B cell (primary cell): ENCODE measurements around the gene PDZD4. TPM values are rescaled to one million over a fixed set of nuclear protein-coding genes. Genes with fewer than 3 reads are reported as not detected.

ENCODE experiments used
- ATAC-seq: fragments of 200-7000 bp; cut with Tn5 transposase; one replicate; pipeline ENCODE4 v1.10.0; 2021; ENCODE audit warnings: low read depth, mild to moderate bottlenecking, moderate number of reproducible peaks, moderate library complexity
- CTCF ChIA-PET: fragments of 350-600 bp; sonication (Branson Sonifier 250); formaldehyde crosslinking; loops from one replicate; lab custom pipeline; 2021; ENCODE audit warnings: antibody characterized with exemption, inconsistent platforms; lab: Charles Lee
- POLR2A ChIA-PET: fragments of 350-600 bp; sonication (Branson Sonifier 250); formaldehyde crosslinking; loops from one replicate; lab custom pipeline; 2021; ENCODE audit warnings: antibody characterized with exemption; lab: Charles Lee
- DNase-seq: peaks from one replicate; pipeline ENCODE4 v3.0.0; 2013
- H2AFZ ChIP-seq: 2 replicates; pipeline ENCODE4 v1.6.1; 2012; ENCODE audit warnings: mild to moderate bottlenecking, low read depth, low read length; ENCODE audit not compliant: insufficient read depth, poor library complexity, severe bottlenecking
- H3K27ac ChIP-seq, 2 donors: 1 replicate in 1 of 2; 2 replicates in 1 of 2; pipeline ENCODE4 v1.5.1; 2012 to 2013; ENCODE audit warnings: low read length in 2 of 2, mild to moderate bottlenecking in 2 of 2, moderate library complexity in 1 of 2
- H3K27me3 ChIP-seq, 4 experiments: fragments of 200-600 bp in 1 of 4; sonication (generic) in 1 of 4; replicated peaks in 1 of 4; 1 replicate in 2 of 4; 2 replicates in 2 of 4; pipeline versions ENCODE4 v1.6.1 to v1.7.0; 2013 to 2016; ENCODE audit warnings: low read length in 3 of 4, mild to moderate bottlenecking in 2 of 4, mixed read lengths in 1 of 4, moderate library complexity in 1 of 4; ENCODE audit not compliant: insufficient read depth in 4 of 4, control insufficient read depth in 3 of 4; ENCODE audit errors: control extremely low read depth in 1 of 4
- H3K36me3 ChIP-seq, 2 experiments: replicated peaks in 1 of 2; 1 replicate in 1 of 2; 2 replicates in 1 of 2; pipeline versions ENCODE4 v1.6.1 to v1.7.1; 2013; ENCODE audit warnings: low read length in 1 of 2; ENCODE audit not compliant: insufficient read depth in 2 of 2, control insufficient read depth in 1 of 2; ENCODE audit errors: control extremely low read depth in 1 of 2, extremely low read depth in 1 of 2
- H3K4me1 ChIP-seq, 2 donors: fragments of 200-600 bp in 1 of 2; sonication (generic) in 1 of 2; 1 replicate in 1 of 2; 2 replicates in 1 of 2; pipeline versions ENCODE4 v1.5.1 to v1.6.1; 2013 to 2017; ENCODE audit warnings: low read length in 2 of 2; ENCODE audit not compliant: control insufficient read depth in 2 of 2, insufficient read depth in 2 of 2
- H3K4me2 ChIP-seq: replicated peaks from 2 replicates; pipeline ENCODE3; 2012; ENCODE audit warnings: mild to moderate bottlenecking, low read depth, low read length; ENCODE audit not compliant: poor library complexity, severe bottlenecking
- H3K4me3 ChIP-seq, 5 experiments: fragments of 200-600 bp in 1 of 5; sonication (generic) in 1 of 5; 1 replicate in 3 of 5; 2 replicates in 2 of 5; pipeline versions ENCODE4 v1.5.1 to v1.7.0; 2011 to 2016; ENCODE audit warnings: low read length in 4 of 5, mild to moderate bottlenecking in 4 of 5, low read depth in 2 of 5, control low read depth in 1 of 5, moderate library complexity in 1 of 5; ENCODE audit not compliant: insufficient read depth in 1 of 5; ENCODE audit errors: control extremely low read depth in 1 of 5, extremely low read depth in 1 of 5
- H3K79me2 ChIP-seq: fragments of 200-600 bp; sonication (generic); one replicate; pipeline ENCODE4 v1.6.0; 2016; ENCODE audit warnings: low read length; ENCODE audit not compliant: control insufficient read depth, insufficient read depth
- H3K9ac ChIP-seq: fragments of 200-600 bp; sonication (generic); 2 replicates; pipeline ENCODE4 v1.6.1; 2017; ENCODE audit warnings: mild to moderate bottlenecking, low read length, moderate library complexity
- H3K9me3 ChIP-seq, 3 donors: one replicate each; pipeline versions ENCODE4 v1.6.1 to v1.7.1; 2013; ENCODE audit warnings: low read length in 2 of 3; ENCODE audit not compliant: control insufficient read depth in 2 of 3, insufficient read depth in 1 of 3; ENCODE audit errors: control extremely low read depth in 1 of 3
- H4K20me1 ChIP-seq: 2 replicates; pipeline ENCODE4 v1.6.0; 2012; ENCODE audit warnings: mild to moderate bottlenecking, low read length; ENCODE audit not compliant: insufficient read depth, control insufficient read depth, poor library complexity, severe bottlenecking
- H3K27ac Mint-ChIP-seq: one replicate; pipeline ENCODE4 v1.8.0; 2021; ENCODE audit warnings: mixed read lengths
- H3K27me3 Mint-ChIP-seq: one replicate; pipeline ENCODE4 v1.8.0; 2021; ENCODE audit warnings: mixed read lengths
- H3K4me1 Mint-ChIP-seq: one replicate; pipeline ENCODE4 v1.8.0; 2021; ENCODE audit warnings: mixed read lengths
- H3K4me3 Mint-ChIP-seq: one replicate; pipeline ENCODE4 v1.8.0; 2021; ENCODE audit warnings: mixed read lengths
- H3K9me3 Mint-ChIP-seq: one replicate; pipeline ENCODE4 v1.8.0; 2022; ENCODE audit warnings: mixed read lengths; ENCODE audit not compliant: insufficient read depth
- CTCF ChIP-seq: fragments of 200-600 bp; IDR thresholded peaks from one replicate; pipeline ENCODE4 v1.8.0; 2022; ENCODE audit warnings: antibody characterized with exemption, mild to moderate bottlenecking
- EZH2 ChIP-seq: IDR thresholded peaks from 2 replicates; pipeline ENCODE4 v1.6.1; 2012; ENCODE audit warnings: borderline replicate concordance, low read depth, mild to moderate bottlenecking, moderate library complexity, low read length; ENCODE audit not compliant: insufficient read depth, poor library complexity, severe bottlenecking
- WGBS: methylation state at CpG from one replicate; pipeline ENCODE4 v1.1.5; 2013; ENCODE audit warnings: missing lambda C conversion rate; ENCODE audit not compliant: insufficient coverage; 5-methylcytosine and 5-hydroxymethylcytosine counted together
- intact Hi-C: fragments of 100-400 bp; cut with micrococcal nuclease; formaldehyde crosslinking; loops from one replicate; pipeline ENCODE4 v1.10.0; 2022
- polyA plus RNA-seq: library from polyadenylated mRNA; depleted of rRNA; stranded (reverse); fragments of >200 nt; gene quantifications from 2 replicates; pipeline ENCODE4 v1.2.3, GENCODE V29; 2012
- total RNA-seq, 2 donors: library from RNA; stranded (reverse); fragments of 120-200 nt in 1 of 2; gene quantifications; 1 replicate in 1 of 2; 2 replicates in 1 of 2; pipeline versions ENCODE4 v1.2.3 to v1.2.4, GENCODE V29; 2013 to 2022

The PDZD4 gene
- total and polyA plus RNA-seq, 2 donors (not counting 1 experiment from before 2014, with no cell fraction given): 0.36 TPM; not detected in 1

- H3K27ac ChIP-seq: no peak overlapping the region
- no peaks in the 10 kb centered on the region for H3K36me3 ChIP-seq
- H2AFZ ChIP-seq: no peak overlapping the region
- 87% methylated on average over 13 of the region's 23 CpGs for WGBS
- no peaks in the 10 kb centered on the region for H3K9me3 ChIP-seq
- Mint-ChIP-seq H3K27me3 (no peaks in the 10 kb centered on the region), H3K9me3 (no peaks in the 10 kb centered on the region), H3K27ac (no peak overlapping the region), H3K4me1 (peaks cover 9% of the 10 kb centered on the region), H3K4me3 (no peak overlapping the region)
- H3K27me3 ChIP-seq: no peaks in the 10 kb centered on the region
- peaks cover 0 to 11% of the 10 kb centered on the region in 2 donors for H3K4me1 ChIP-seq
- H4K20me1 ChIP-seq: no peaks in the 10 kb centered on the region
- H3K9ac ChIP-seq: no peak overlapping the region
- ChIA-PET CTCF (no interaction called here), POLR2A (interaction anchor here (0.6 kb wide), 1 partner anchor 176 kb away, joined by 4 read pairs; no protein-coding TSS in a partner anchor)
- no peak for TF ChIP-seq EZH2
- no peak for TF ChIP-seq CTCF
- ATAC-seq: no peak
- no peak overlapping the region for H3K4me3 ChIP-seq
- no peak overlapping the region for H3K4me2 ChIP-seq
- no peaks in the 10 kb centered on the region for H3K79me2 ChIP-seq
- intact Hi-C loops: no loop called here
- DNase-seq: no peak
Measured at GRCh38 chrX:153769158-153769864, 61.0 kb downstream of the PDZD4 start.
